ENCODE measurements around the gene CRYZ. TPM values are rescaled to one million over a fixed set of nuclear protein-coding genes. Genes with fewer than 3 reads are reported as not detected.
"Not testable (repeated sequence)": the region's sequence is repeated elsewhere in the genome, so short reads cannot be mapped to it uniquely, and the experiment has no call there.

Gene CRYZ
- total RNA-seq, 1 donor from 2014 or later = 18.6 TPM

GRCh38 chr1:74683656-74684055, 49.2 kb downstream of the CRYZ start:
- intact Hi-C loops (cut with micrococcal nuclease) = no loop called here
- Mint-ChIP-seq H3K36me3 (ENCODE audit: low read depth) (no peaks in the 10 kb centered on the region), H3K4me3 (no peak overlapping the region), H3K4me1 (peaks cover 2% of the 10 kb centered on the region), H3K9me3 (no peaks in the 10 kb centered on the region), H3K27ac (no peak overlapping the region), H3K27me3 (peaks cover 10% of the 10 kb centered on the region)
- DNase-seq = no peak

GRCh38 chr1:74681851-74682250, 51.0 kb downstream of the CRYZ start:
- H3K27me3 Mint-ChIP-seq = peaks cover 10% of the 10 kb centered on the region
- no peak for DNase-seq
- no peak overlapping the region for H3K27ac Mint-ChIP-seq
- H3K4me1 Mint-ChIP-seq = peaks cover 2% of the 10 kb centered on the region
- H3K9me3 Mint-ChIP-seq = no peaks in the 10 kb centered on the region
- intact Hi-C loops (cut with micrococcal nuclease) = no loop called here
- H3K4me3 Mint-ChIP-seq = no peak overlapping the region
- H3K36me3 Mint-ChIP-seq (ENCODE audit: low read depth) = no peaks in the 10 kb centered on the region

GRCh38 chr1:74681449-74681848, 51.4 kb downstream of the CRYZ start:
- intact Hi-C loops (cut with micrococcal nuclease) = no loop called here
- H3K27me3 Mint-ChIP-seq = peaks cover 8% of the 10 kb centered on the region
- H3K4me1 Mint-ChIP-seq = peaks cover 2% of the 10 kb centered on the region
- H3K27ac Mint-ChIP-seq = no peak overlapping the region
- no peak for DNase-seq
- no peaks in the 10 kb centered on the region for H3K36me3 Mint-ChIP-seq (ENCODE audit: low read depth)
- H3K9me3 Mint-ChIP-seq = no peaks in the 10 kb centered on the region
- no peak overlapping the region for H3K4me3 Mint-ChIP-seq

- Mint-ChIP-seq H3K27ac (no peak overlapping the region), H3K27me3 (peaks cover 11% of the 10 kb centered on the region), H3K9me3 (no peaks in the 10 kb centered on the region), H3K4me3 (no peak overlapping the region), H3K4me1 (peaks cover 2% of the 10 kb centered on the region), H3K36me3 (ENCODE audit: low read depth) (no peaks in the 10 kb centered on the region)
- DNase-seq = no peak
- intact Hi-C loops (cut with micrococcal nuclease) = no loop called here
These were observed 51.8 kb downstream of the CRYZ start for GRCh38 chr1:74681001-74681400.

- H3K27ac Mint-ChIP-seq = no peak overlapping the region
- no peak for DNase-seq
- H3K27me3 Mint-ChIP-seq = peaks cover 6% of the 10 kb centered on the region
- H3K4me3 Mint-ChIP-seq = no peak overlapping the region
- peaks cover 2% of the 10 kb centered on the region for H3K4me1 Mint-ChIP-seq
- no peaks in the 10 kb centered on the region for H3K36me3 Mint-ChIP-seq (ENCODE audit: low read depth)
- H3K9me3 Mint-ChIP-seq = no peaks in the 10 kb centered on the region
- intact Hi-C loops (cut with micrococcal nuclease) = no loop called here
These were observed 53.0 kb downstream of the CRYZ start for GRCh38 chr1:74679811-74680210.

GRCh38 chr1:74677926-74678325, 54.9 kb downstream of the CRYZ start:
- Mint-ChIP-seq H3K27ac (no peak overlapping the region), H3K36me3 (ENCODE audit: low read depth) (no peaks in the 10 kb centered on the region), H3K27me3 (peaks cover 19% of the 10 kb centered on the region), H3K9me3 (no peaks in the 10 kb centered on the region), H3K4me1 (peaks cover 2% of the 10 kb centered on the region), H3K4me3 (no peak overlapping the region)
- intact Hi-C loops (cut with micrococcal nuclease) = no loop called here
- no peak for DNase-seq

- intact Hi-C loops (cut with micrococcal nuclease) = no loop called here
- peaks cover 28% of the 10 kb centered on the region for H3K27me3 Mint-ChIP-seq
These were observed 58.4 kb downstream of the CRYZ start for GRCh38 chr1:74674278-74675048.

GRCh38 chr1:74673351-74674111, 59.3 kb downstream of the CRYZ start, which contains the start of gene ERICH3:
ERICH3 (minus strand) TSS chr1:74673792; CDS start chr1:74673519, 273 bp downstream.
- Mint-ChIP-seq H3K9me3 (peaks cover 5% of the 10 kb centered on the region), H3K4me1 (no peaks in the 10 kb centered on the region), H3K27ac (no peak within 1 kb of the TSS), H3K4me3 (peak within 1 kb of the TSS; percentile 48), H3K27me3 (peaks cover 30% of the 10 kb centered on the region), H3K36me3 (ENCODE audit: low read depth) (no peaks in the 10 kb centered on the region)
- no peak for DNase-seq
- intact Hi-C loops (cut with micrococcal nuclease) = no loop called here

More at GRCh38 chr1:74674278-74675048, 58.4 kb downstream of the CRYZ start:
- Mint-ChIP-seq H3K9me3 (peaks cover 5% of the 10 kb centered on the region), H3K36me3 (ENCODE audit: low read depth) (no peaks in the 10 kb centered on the region), H3K4me1 (no peaks in the 10 kb centered on the region), H3K4me3 (no peak overlapping the region), H3K27ac (no peak overlapping the region)
- DNase-seq = no peak

GRCh38 chr1:74670866-74671265, 62.0 kb downstream of the CRYZ start:
- intact Hi-C loops (cut with micrococcal nuclease); H3K27ac Mint-ChIP-seq: not testable (repeated sequence)
- peaks cover 27% of the 10 kb centered on the region for H3K27me3 Mint-ChIP-seq

More at GRCh38 chr1:74670866-74671265, 62.0 kb downstream of the CRYZ start:
- not testable (repeated sequence) for H3K36me3 Mint-ChIP-seq (ENCODE audit: low read depth); DNase-seq; H3K4me3 Mint-ChIP-seq; H3K4me1 Mint-ChIP-seq; H3K9me3 Mint-ChIP-seq

Other genes with a start within 250 kb of the CRYZ start
- gene LRRC53, start 220.4 kb downstream of the CRYZ start, total RNA-seq = not detected in 2 replicates
- gene ERICH3, start 59.3 kb downstream of the CRYZ start, total RNA-seq = not detected in 2 replicates
- gene TYW3, start 102 bp upstream of the CRYZ start, total RNA-seq = 39.8 and 40.0 TPM in 2 replicates

All from activated CD4-positive, alpha-beta T cell treated with anti-CD3 and anti-CD28 coated beads, Interleukin-2, amount 10 ng/mL, durations not matched to agents 24 days and 14 days (primary cell).